ENCODE results near the gene ADAM12.

DNA sequence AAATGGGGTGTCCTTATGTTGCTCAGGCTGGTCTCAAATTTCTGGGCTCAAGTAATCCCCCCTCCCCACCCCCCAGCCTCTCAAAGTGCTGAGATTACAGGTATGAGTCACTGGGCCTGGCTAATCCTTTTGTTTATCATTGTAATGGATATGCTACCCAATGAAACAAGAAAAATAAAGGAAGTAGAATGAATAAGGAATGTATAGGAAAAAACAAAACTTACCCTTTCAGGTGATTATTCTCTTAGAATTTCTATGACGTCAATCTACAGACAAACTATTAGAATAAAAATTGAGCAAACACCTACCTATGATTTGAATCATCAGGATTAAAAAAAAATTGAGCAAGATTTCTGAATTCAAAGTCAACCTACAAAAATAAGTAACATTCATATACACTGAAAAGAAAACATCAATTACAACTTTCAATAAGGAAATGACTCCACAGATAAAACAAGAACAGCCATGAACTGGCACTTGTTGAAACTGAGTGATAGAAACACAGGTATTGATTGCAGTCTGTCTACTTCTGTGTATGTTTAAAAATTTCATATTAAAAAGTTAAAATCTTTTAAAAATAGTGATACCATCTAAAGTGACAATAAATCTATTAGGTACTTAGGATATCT lies 12.2 kb downstream of the ADAM12 start:
- TF ChIP-seq EGR1 (IDR thresholded peaks at IDR 0.05) (no peak), ZBTB7A (IDR thresholded peaks at IDR 0.05; ENCODE audit: low read depth) (no peak), TAF1 (IDR thresholded peaks at IDR 0.05; ENCODE audit: low read depth) (no peak), EP300 (IDR thresholded peaks at IDR 0.05; ENCODE audit: borderline replicate concordance) (no peak)
- TF ChIP-seq, protein P1, sequence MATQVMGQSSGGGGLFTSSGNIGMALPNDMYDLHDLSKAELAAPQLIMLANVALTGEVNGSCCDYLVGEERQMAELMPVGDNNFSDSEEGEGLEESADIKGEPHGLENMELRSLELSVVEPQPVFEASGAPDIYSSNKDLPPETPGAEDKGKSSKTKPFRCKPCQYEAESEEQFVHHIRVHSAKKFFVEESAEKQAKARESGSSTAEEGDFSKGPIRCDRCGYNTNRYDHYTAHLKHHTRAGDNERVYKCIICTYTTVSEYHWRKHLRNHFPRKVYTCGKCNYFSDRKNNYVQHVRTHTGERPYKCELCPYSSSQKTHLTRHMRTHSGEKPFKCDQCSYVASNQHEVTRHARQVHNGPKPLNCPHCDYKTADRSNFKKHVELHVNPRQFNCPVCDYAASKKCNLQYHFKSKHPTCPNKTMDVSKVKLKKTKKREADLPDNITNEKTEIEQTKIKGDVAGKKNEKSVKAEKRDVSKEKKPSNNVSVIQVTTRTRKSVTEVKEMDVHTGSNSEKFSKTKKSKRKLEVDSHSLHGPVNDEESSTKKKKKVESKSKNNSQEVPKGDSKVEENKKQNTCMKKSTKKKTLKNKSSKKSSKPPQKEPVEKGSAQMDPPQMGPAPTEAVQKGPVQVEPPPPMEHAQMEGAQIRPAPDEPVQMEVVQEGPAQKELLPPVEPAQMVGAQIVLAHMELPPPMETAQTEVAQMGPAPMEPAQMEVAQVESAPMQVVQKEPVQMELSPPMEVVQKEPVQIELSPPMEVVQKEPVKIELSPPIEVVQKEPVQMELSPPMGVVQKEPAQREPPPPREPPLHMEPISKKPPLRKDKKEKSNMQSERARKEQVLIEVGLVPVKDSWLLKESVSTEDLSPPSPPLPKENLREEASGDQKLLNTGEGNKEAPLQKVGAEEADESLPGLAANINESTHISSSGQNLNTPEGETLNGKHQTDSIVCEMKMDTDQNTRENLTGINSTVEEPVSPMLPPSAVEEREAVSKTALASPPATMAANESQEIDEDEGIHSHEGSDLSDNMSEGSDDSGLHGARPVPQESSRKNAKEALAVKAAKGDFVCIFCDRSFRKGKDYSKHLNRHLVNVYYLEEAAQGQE (IDR thresholded peaks at IDR 0.05; ENCODE audit: low read depth): no peak
